ENCODE measurements around the gene IL3RA.
"Not testable (repeated sequence)": the region's sequence is repeated elsewhere in the genome, so short reads cannot be mapped to it uniquely, and the experiment has no call there.

The IL3RA gene

GRCh38 chrX:1332433-1332832 lies 4.2 kb upstream of the IL3RA start:
- DNase-seq, result not testable (repeated sequence)

- no peak for DNase-seq
These were observed 1.7 kb upstream of the IL3RA start for GRCh38 chrX:1334854-1335253.

- no peak for DNase-seq
These were observed 579 bp downstream of the IL3RA start for GRCh38 chrX:1336948-1337779.

GRCh38 chrX:1341545-1342184 lies 5.1 kb downstream of the IL3RA start:
- DNase-seq, result no peak

GRCh38 chrX:1349606-1350005 lies 13.0 kb downstream of the IL3RA start:
- DNase-seq, result not testable (repeated sequence)

GRCh38 chrX:1351981-1352714 lies 15.6 kb downstream of the IL3RA start:
- DNase-seq, result no peak

GRCh38 chrX:1354036-1355019 lies 17.7 kb downstream of the IL3RA start:
- no peak for DNase-seq

- no peak for DNase-seq
These were observed 18.8 kb downstream of the IL3RA start for GRCh38 chrX:1355131-1356046.

- DNase-seq, result no peak
These were observed 21.4 kb downstream of the IL3RA start for GRCh38 chrX:1357993-1358392.

GRCh38 chrX:1358793-1359476 lies 22.4 kb downstream of the IL3RA start:
- DNase-seq, result no peak

- no peak for DNase-seq
These were observed 22.9 kb downstream of the IL3RA start for GRCh38 chrX:1359477-1359873.

- DNase-seq, result no peak
These were observed 23.6 kb downstream of the IL3RA start for GRCh38 chrX:1360171-1360570.

- no peak for DNase-seq
These were observed 24.7 kb downstream of the IL3RA start for GRCh38 chrX:1361275-1361674.

GRCh38 chrX:1361910-1362309 lies 25.3 kb downstream of the IL3RA start:
- DNase-seq, result no peak

GRCh38 chrX:1366363-1366762 lies 29.8 kb downstream of the IL3RA start:
- not testable (repeated sequence) for DNase-seq

- DNase-seq, result no peak
These were observed 31.8 kb downstream of the IL3RA start for GRCh38 chrX:1368385-1368698.

GRCh38 chrX:1378306-1378759 lies 41.7 kb downstream of the IL3RA start:
- DNase-seq, result no peak

GRCh38 chrX:1380672-1381233 lies 44.2 kb downstream of the IL3RA start:
- DNase-seq, result no peak

- no peak for DNase-seq
These were observed 48.2 kb downstream of the IL3RA start for GRCh38 chrX:1384658-1385252.
